ENCODE measurements around the gene CSNK1G2. TPM values are rescaled to one million over a fixed set of nuclear protein-coding genes. Genes with fewer than 3 reads are reported as not detected.

CSNK1G2 gene
- total and polyA plus RNA-seq, 8 donors = 20.7 to 69.4 (median 27.9) TPM

DNA sequence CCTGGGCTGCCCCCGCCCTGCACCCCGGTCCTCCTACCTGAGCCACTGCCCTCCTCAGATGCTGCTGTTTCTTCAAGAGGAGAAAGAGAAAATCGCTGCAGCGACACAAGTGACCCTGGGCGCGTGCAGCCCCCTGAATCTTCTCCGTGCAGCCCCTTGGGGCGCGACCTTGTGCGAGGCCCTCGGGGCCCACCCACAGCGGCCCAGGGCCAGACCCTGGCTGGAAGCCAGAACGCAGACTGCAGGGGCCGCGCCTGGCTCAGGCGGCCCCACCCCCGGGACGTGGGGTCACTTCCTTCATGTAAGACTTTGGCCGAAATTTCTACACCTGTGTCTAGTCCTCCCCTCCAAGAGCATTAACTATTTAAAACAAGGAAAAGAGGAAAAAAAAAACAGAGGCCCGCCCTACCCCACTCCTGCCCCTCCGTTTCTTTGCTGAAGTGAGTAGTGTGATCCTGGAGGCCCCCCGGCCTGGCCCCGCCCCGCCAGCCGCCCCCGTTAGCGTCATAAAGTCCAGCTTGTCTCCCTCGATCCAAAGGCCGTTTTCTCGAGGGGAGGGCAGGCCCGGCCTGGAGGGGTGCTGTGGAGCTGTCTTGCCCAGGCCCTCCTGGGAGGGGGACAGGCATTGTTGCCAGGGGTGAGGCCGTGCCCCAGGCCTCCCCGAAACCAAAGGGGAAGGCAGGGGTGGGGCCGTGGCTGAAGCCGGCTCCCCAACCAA lies 39.3 kb downstream of the CSNK1G2 start:
- Histone ChIP-seq H3K27me3 (no peaks in the 10 kb centered on the region), H3K9me3 (no peaks in the 10 kb centered on the region), H3K36me3 (peaks cover 3 to 35% (median 19%) of the 10 kb centered on the region in 3 donors), H3K4me1 (no peaks in the 10 kb centered on the region), H3K27ac (no peak overlapping the region), H3K4me3 (no peak overlapping the region)
- 89 to 91% methylated on average over 33 to 35 of the region's 35 CpGs for WGBS, 2 donors
- TF ChIP-seq, protein P1, sequence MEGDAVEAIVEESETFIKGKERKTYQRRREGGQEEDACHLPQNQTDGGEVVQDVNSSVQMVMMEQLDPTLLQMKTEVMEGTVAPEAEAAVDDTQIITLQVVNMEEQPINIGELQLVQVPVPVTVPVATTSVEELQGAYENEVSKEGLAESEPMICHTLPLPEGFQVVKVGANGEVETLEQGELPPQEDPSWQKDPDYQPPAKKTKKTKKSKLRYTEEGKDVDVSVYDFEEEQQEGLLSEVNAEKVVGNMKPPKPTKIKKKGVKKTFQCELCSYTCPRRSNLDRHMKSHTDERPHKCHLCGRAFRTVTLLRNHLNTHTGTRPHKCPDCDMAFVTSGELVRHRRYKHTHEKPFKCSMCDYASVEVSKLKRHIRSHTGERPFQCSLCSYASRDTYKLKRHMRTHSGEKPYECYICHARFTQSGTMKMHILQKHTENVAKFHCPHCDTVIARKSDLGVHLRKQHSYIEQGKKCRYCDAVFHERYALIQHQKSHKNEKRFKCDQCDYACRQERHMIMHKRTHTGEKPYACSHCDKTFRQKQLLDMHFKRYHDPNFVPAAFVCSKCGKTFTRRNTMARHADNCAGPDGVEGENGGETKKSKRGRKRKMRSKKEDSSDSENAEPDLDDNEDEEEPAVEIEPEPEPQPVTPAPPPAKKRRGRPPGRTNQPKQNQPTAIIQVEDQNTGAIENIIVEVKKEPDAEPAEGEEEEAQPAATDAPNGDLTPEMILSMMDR (IDR thresholded peaks at IDR 0.05) = no peak
- no peak for FAIRE-seq
- no peak for DNase-seq
- no peak for ATAC-seq
- intact Hi-C loops (cut with DNase I) = no loop called here

DNA sequence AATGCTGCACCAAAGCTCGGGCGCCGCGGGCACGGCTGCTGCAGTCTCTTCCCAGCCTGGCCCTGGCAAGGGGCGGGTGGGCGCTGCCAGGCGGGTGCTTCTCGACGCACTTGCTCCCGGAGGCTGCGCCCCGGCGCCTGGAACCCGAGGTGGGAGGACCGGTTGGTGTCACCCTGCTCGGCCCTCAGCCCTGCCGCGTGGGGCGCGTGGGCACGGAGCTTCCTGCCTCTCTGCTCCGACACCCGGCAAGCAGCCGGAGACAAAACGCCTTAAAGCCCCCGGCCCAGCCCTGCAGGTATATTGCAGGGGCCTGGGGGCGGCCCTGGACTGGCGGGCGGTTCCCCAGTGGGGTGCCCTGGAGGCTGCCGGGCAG lies 39.8 kb downstream of the CSNK1G2 start:
- intact Hi-C loops (cut with DNase I) = no loop called here
- Histone ChIP-seq H3K9me3 (no peaks in the 10 kb centered on the region), H3K36me3 (peaks cover 3 to 39% (median 24%) of the 10 kb centered on the region in 3 donors), H3K4me3 (no peak overlapping the region), H3K27me3 (no peaks in the 10 kb centered on the region), H3K27ac (no peak overlapping the region), H3K4me1 (no peaks in the 10 kb centered on the region)
- TF ChIP-seq, protein P1 (IDR thresholded peaks at IDR 0.05) = no peak
- ATAC-seq = no peak
- no peak for FAIRE-seq
- peak in 1 of 6 donors; percentile 71 for DNase-seq
- 96 to 97% methylated on average over 31 of the region's 31 CpGs for whole genome bisulfite sequencing, 2 donors

DNA sequence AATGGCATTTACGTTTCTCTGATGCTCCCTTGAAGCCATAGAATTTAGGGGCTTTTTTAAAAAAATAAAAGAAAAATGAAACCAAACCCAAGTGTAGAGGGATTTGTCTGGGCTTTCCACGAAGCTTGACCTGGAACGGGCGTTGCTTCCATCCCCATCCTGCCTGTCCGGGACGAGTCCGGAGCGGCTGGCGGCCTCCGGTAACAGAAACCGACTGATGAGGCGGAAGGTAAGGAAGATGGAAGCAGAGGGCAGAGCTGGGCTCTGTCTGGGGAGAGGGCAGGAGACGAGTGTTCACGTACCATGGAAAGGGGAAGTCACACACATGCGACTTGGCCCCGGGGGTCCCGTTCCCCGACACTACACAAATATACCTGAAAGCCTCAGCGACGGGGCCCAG lies 40.3 kb downstream of the CSNK1G2 start:
- Histone ChIP-seq H3K9me3 (no peaks in the 10 kb centered on the region), H3K27ac (no peak overlapping the region), H3K36me3 (peaks cover 3 to 44% (median 29%) of the 10 kb centered on the region in 3 donors), H3K27me3 (no peaks in the 10 kb centered on the region), H3K4me3 (no peak overlapping the region), H3K4me1 (no peaks in the 10 kb centered on the region)
- ATAC-seq (no peak), DNase-seq (peak in 1 of 6 donors; percentile 43), FAIRE-seq (no peak)
- TF ChIP-seq, protein P1 (IDR thresholded peaks at IDR 0.05) = no peak
- intact Hi-C loops (cut with DNase I) = no loop called here
- WGBS, 2 donors = 94 to 95% methylated on average over 20 of the region's 20 CpGs

DNA sequence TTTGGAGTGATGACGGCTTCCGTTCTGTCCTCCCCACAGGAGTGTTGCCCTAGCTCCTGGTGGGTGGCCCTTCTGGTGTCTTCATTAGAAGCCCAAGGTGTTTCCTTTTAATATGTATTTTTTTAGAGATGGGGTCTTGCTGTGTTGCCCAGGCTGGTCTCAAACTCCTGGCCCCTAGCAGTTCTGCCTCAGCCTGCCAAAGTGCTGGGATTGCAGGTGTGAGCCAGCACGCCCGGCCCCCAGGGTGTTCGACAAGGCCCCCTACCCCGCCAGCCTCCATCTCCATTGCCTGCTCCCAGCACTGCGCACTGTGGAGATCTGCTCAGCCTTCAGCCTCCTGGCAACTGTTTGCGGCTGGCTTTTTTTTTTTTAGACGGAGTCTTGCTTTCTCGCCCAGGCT lies 43.4 kb downstream of the CSNK1G2 start:
- ATAC-seq (no peak), FAIRE-seq (no peak), DNase-seq (peak in 1 of 6 donors; percentile 29)
- H3K9me3 ChIP-seq = no peaks in the 10 kb centered on the region
- no peak overlapping the region for H3K4me3 ChIP-seq
- 93 to 96% methylated on average over 10 of the region's 10 CpGs for WGBS, 2 donors
- TF ChIP-seq, protein P1 (IDR thresholded peaks at IDR 0.05) = no peak
- intact Hi-C loops (cut with DNase I) = no loop called here
- H3K27ac ChIP-seq = no peak overlapping the region
- no peaks in the 10 kb centered on the region for H3K4me1 ChIP-seq
- peaks cover 3 to 50% (median 36%) of the 10 kb centered on the region in 3 donors for H3K36me3 ChIP-seq
- no peaks in the 10 kb centered on the region for H3K27me3 ChIP-seq
